GM12872 (cell line): ENCODE measurements around the gene LPCAT1.

Experiments
- CTCF ChIP-seq: IDR thresholded peaks from 3 replicates; pipeline ENCODE4 v1.5.1; 2011; ENCODE audit warnings: low read depth, mild to moderate bottlenecking, low read length, moderate library complexity; ENCODE audit not compliant: insufficient read depth

LPCAT1 gene

GRCh38 chr5:1464096-1464446, 59.7 kb downstream of the LPCAT1 start:
- no peak for TF ChIP-seq CTCF

- no peak for TF ChIP-seq CTCF
Observed at GRCh38 chr5:1463326-1464095, 60.2 kb downstream of the LPCAT1 start.

- no peak for TF ChIP-seq CTCF
Observed at GRCh38 chr5:1462358-1462757, 61.4 kb downstream of the LPCAT1 start.

- TF ChIP-seq CTCF: no peak
Observed at GRCh38 chr5:1461396-1461795, 62.4 kb downstream of the LPCAT1 start.

- no peak for TF ChIP-seq CTCF
Observed at GRCh38 chr5:1460054-1460682, 63.6 kb downstream of the LPCAT1 start.

- no peak for TF ChIP-seq CTCF
Observed at GRCh38 chr5:1453613-1454012, 70.1 kb downstream of the LPCAT1 start.

GRCh38 chr5:1449081-1449630, 74.6 kb downstream of the LPCAT1 start:
- no peak for TF ChIP-seq CTCF
